LNCAP (cell line): ENCODE results near the gene KRTAP5-4.
A peak's percentile ranks its signal among the peaks of the same experiment; 100 is the strongest.

Experiments
- TF ChIP-seq, protein P1 (sequence below): fragments of 450-650 bp; IDR thresholded peaks from 2 replicates; pipeline ENCODE4 v1.5.1; 2017; ENCODE audit warnings: mild to moderate bottlenecking

The KRTAP5-4 gene

GRCh38 chr11:1653541-1654387 is 31.8 kb upstream of the KRTAP5-4 start:
- TF ChIP-seq, protein P1, sequence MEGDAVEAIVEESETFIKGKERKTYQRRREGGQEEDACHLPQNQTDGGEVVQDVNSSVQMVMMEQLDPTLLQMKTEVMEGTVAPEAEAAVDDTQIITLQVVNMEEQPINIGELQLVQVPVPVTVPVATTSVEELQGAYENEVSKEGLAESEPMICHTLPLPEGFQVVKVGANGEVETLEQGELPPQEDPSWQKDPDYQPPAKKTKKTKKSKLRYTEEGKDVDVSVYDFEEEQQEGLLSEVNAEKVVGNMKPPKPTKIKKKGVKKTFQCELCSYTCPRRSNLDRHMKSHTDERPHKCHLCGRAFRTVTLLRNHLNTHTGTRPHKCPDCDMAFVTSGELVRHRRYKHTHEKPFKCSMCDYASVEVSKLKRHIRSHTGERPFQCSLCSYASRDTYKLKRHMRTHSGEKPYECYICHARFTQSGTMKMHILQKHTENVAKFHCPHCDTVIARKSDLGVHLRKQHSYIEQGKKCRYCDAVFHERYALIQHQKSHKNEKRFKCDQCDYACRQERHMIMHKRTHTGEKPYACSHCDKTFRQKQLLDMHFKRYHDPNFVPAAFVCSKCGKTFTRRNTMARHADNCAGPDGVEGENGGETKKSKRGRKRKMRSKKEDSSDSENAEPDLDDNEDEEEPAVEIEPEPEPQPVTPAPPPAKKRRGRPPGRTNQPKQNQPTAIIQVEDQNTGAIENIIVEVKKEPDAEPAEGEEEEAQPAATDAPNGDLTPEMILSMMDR, result no peak

DNA sequence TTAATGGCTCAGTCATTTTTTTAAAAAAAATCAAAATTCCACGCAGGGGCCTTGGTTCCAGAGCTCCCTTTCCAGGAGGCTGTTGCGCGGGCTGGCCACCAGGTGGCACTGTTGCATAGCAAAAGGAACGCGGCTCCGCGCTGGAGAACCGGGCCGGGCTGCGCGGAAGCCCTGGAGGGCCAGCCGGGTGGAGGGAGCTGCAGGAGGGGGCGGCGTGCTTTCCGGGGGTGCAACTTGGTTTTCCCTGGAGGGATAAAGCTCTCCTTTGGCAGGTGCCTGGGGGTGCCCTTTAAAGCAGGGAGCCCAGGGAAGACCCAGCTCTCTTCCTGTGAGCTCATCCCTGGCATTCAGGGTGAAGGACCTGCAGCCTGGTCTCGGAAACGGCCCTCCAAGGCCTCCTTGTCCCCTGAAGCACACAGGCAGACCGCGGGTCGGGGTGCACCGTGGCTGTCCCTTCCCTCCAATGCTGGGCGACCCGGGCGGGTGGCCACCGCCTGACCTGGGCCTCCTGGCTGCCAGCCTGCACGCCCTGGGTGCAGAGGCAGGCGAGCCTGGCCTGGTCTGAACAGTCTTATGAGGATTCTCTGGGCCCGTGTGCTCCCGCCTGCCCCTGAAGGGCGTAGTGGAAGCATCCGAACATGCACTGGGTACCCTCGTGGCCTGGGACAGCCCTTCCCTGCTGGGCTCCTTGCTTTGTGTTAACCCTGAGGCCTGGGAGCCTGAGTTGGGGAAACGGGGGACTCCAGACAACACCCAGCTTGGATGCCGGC is 31.0 kb upstream of the KRTAP5-4 start:
- TF ChIP-seq, protein P1, result peak; percentile 94

DNA sequence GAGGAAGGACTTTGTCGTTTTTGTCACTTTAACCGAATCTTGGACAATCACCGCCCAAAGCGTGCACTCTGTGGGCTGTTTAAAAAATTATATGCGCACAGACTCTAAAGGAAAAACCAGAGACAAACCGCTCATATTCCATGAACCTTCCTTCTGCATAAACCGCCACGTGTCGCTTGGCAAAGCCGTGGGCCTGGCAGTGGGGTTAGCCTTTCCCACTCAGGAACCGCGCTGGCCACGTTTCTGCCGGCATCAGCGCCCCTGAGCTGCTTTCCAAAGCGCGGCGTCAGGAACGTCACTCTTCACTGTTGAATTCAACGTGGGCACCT is 30.5 kb upstream of the KRTAP5-4 start:
- TF ChIP-seq, protein P1, result no peak

DNA sequence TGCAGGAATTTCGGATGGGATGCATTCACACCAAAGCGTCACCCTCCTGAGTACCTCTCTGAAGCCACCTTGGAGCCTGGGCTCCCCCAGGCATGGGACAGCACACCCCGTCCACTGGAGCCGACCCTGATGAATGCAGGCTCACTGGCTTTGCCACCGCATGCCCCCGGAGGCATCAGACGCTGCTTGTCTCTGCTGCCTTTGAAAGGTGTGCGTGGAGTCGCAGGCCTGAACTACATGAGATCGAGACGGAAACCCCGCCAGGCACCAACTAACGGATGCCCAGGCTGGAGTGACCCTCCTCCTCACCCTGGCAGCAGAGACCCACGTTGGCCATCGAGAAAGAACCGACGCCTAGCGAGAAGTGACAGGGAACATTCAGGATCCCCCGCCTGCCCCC is 30.1 kb upstream of the KRTAP5-4 start:
- TF ChIP-seq, protein P1, result no peak

DNA sequence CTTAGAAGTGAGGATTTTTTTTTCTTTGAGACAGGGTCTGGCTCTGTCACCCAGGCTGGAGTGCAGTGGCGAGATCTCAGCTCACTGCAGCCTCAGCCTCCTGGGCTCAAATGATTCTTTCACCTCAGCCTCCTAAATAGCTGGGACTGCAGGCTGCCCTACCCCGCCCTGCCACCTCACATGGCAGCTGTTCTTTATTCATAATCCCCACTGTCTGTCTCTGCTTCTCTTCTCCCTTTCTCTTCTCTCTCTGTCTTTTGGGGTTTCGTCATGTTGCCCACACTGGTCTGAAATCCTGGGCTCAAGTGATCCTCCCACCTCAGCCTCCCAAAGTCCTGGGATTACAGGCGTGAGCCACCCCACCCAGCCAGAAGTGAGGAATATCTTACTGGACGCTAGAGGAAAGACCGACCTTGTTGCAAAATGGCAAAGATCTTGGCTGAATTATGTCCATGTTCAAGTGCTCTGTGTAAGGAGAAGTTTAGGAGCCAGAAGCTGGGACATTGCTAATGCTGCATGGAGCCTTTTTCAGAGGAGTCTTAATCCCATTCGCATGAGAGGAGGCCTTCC is 29.6 kb upstream of the KRTAP5-4 start:
- TF ChIP-seq, protein P1, result no peak

DNA sequence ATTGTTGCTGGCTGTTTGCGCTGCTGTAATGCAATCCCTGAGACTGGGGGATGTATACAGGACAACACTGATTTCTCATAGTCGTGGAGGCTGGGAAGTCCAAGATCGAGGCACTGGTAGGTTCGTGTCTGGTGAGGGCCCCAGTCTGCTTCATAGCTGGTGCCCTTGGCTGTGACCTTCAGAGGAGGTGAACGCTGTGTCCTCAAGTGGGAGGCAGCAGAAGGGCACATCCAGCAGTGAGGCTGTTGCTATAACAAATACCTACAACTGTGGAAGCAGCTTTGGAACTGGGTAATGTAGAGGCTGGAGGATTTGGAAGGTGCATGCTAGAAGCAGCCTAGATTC is 29.0 kb upstream of the KRTAP5-4 start:
- TF ChIP-seq, protein P1, result no peak

- TF ChIP-seq, protein P1, result no peak
Measured at GRCh38 chr11:1650034-1650917, 28.3 kb upstream of the KRTAP5-4 start.
